ENCODE data around the gene ZNF805. TPM values are rescaled to one million over a fixed set of nuclear protein-coding genes. Genes with fewer than 3 reads are reported as not detected.

The ZNF805 gene
- total and polyA plus RNA-seq, 2 of the 13 experiments (the other 11 are each of a cell fraction or from before 2014, with no cell fraction given): 5.1 to 12.8 TPM

- 0 out of 2 replicates have a peak, but pooled peaks have one; percentile 14 for TF ChIP-seq REL (CRISPR knock-in tag; conservative IDR thresholded peaks at IDR 0.05)
- no peak for TF ChIP-seq AKAP8 (CRISPR knock-in tag; IDR thresholded peaks at IDR 0.05)
- TF ChIP-seq NRL (CRISPR knock-in tag; IDR thresholded peaks at IDR 0.05; ENCODE audit: borderline replicate concordance): peak; percentile 31; the same call in 1 of the 2 replicates
- TF ChIP-seq, protein P1, sequence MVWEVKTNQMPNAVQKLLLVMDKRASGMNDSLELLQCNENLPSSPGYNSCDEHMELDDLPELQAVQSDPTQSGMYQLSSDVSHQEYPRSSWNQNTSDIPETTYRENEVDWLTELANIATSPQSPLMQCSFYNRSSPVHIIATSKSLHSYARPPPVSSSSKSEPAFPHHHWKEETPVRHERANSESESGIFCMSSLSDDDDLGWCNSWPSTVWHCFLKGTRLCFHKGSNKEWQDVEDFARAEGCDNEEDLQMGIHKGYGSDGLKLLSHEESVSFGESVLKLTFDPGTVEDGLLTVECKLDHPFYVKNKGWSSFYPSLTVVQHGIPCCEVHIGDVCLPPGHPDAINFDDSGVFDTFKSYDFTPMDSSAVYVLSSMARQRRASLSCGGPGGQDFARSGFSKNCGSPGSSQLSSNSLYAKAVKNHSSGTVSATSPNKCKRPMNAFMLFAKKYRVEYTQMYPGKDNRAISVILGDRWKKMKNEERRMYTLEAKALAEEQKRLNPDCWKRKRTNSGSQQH (CRISPR knock-in tag; IDR thresholded peaks at IDR 0.05; ENCODE audit: low read depth): peak; percentile 59; the same call in 1 of the 2 replicates
- no peak for TF ChIP-seq ZNF563 (CRISPR knock-in tag; IDR thresholded peaks at IDR 0.05)
- peak; percentile 26; the same call in 1 of the 2 replicates for TF ChIP-seq ZNF205 (CRISPR knock-in tag; IDR thresholded peaks at IDR 0.05)
- no peak for TF ChIP-seq ZNF556 (CRISPR knock-in tag; IDR thresholded peaks at IDR 0.05; ENCODE audit: borderline replicate concordance)
- peak; percentile 81 for TF ChIP-seq ZNF317 (CRISPR knock-in tag; IDR thresholded peaks at IDR 0.05)
- peak; percentile 99 for TF ChIP-seq MAX (IDR thresholded peaks at IDR 0.05)
- TF ChIP-seq ZBTB34 (CRISPR knock-in tag; IDR thresholded peaks at IDR 0.05): peak; percentile 67; the same call in 1 of the 2 replicates
- no peak for TF ChIP-seq ZSCAN29 (CRISPR knock-in tag; conservative IDR thresholded peaks at IDR 0.05)
- no peak for TF ChIP-seq ZNF501 (CRISPR knock-in tag; IDR thresholded peaks at IDR 0.05)
- peak; percentile 90; the same call in 1 of the 2 replicates for TF ChIP-seq ZNF687 (CRISPR knock-in tag; IDR thresholded peaks at IDR 0.05)
- no peak for TF ChIP-seq ONECUT2 (CRISPR knock-in tag; IDR thresholded peaks at IDR 0.05)
- no peak for TF ChIP-seq EZH2 (conservative IDR thresholded peaks at IDR 0.05; ENCODE audit: low read depth, low read length)
- peak; percentile 80 for TF ChIP-seq REPIN1 (CRISPR knock-in tag; IDR thresholded peaks at IDR 0.05; ENCODE audit: borderline replicate concordance, low read depth)
- no peak for TF ChIP-seq FIP1L1 (IDR thresholded peaks at IDR 0.05; ENCODE audit: borderline replicate concordance, insufficient read depth, low read depth, low read length)
- TF ChIP-seq, protein P2, sequence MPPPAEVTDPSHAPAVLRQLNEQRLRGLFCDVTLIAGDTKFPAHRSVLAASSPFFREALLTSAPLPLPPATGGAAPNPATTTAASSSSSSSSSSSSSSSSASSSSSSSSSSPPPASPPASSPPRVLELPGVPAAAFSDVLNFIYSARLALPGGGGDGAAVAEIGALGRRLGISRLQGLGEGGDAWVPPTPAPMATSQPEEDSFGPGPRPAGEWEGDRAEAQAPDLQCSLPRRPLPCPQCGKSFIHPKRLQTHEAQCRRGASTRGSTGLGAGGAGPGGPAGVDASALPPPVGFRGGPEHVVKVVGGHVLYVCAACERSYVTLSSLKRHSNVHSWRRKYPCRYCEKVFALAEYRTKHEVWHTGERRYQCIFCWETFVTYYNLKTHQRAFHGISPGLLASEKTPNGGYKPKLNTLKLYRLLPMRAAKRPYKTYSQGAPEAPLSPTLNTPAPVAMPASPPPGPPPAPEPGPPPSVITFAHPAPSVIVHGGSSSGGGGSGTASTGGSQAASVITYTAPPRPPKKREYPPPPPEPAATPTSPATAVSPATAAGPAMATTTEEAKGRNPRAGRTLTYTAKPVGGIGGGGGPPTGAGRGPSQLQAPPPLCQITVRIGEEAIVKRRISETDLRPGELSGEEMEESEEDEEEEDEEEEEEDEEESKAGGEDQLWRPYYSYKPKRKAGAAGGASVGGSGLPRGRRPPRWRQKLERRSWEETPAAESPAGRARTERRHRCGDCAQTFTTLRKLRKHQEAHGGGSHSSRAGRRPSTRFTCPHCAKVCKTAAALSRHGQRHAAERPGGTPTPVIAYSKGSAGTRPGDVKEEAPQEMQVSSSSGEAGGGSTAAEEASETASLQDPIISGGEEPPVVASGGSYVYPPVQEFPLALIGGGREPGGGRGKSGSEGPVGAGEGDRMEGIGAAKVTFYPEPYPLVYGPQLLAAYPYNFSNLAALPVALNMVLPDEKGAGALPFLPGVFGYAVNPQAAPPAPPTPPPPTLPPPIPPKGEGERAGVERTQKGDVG (CRISPR knock-in tag; IDR thresholded peaks at IDR 0.05; ENCODE audit: borderline replicate concordance): no peak
Observed at GRCh38 chr19:57279418-57280164, 39.2 kb downstream of the ZNF805 start (continued).

All from HepG2 (cell line).